Breast epithelium (tissue), 4 donors: Measurements from ENCODE around the gene LYSMD2. TPM values are rescaled to one million over a fixed set of nuclear protein-coding genes. Genes with fewer than 3 reads are reported as not detected.

Experiments used
- DNase-seq, 2 donors: peaks; one replicate each; pipeline ENCODE4 v3.0.0-alpha.2; 2019; ENCODE audit warnings: low spot score in 2 of 2
- H3K27ac ChIP-seq, 2 donors: fragments of 200-600 bp; sonication (generic) in 1 of 2; one replicate each; pipeline ENCODE4 v1.5.1; 2016 to 2019; ENCODE audit warnings: mild to moderate bottlenecking in 1 of 2
- H3K27me3 ChIP-seq, 2 donors: fragments of 200-600 bp; sonication (generic) in 1 of 2; one replicate each; pipeline versions ENCODE4 v1.5.1 to v1.6.0; 2017 to 2019; ENCODE audit warnings: control low read depth in 1 of 2, mild to moderate bottlenecking in 1 of 2
- H3K36me3 ChIP-seq: fragments of 200-600 bp; one replicate; pipeline ENCODE4 v1.5.1; 2019
- H3K4me1 ChIP-seq, 2 donors: fragments of 200-600 bp; sonication (generic); one replicate each; pipeline ENCODE4 v1.5.1; 2016 to 2019; ENCODE audit warnings: control low read depth in 1 of 2
- H3K4me3 ChIP-seq, 3 donors: fragments of 200-600 bp; sonication (generic); 1 replicate in 2 of 3; 2 replicates in 1 of 3; pipeline ENCODE4 v1.5.1; 2016 to 2019; ENCODE audit warnings: mild to moderate bottlenecking in 3 of 3, moderate library complexity in 2 of 3
- H3K9me3 ChIP-seq, 2 donors: fragments of 200-600 bp; sonication (generic) in 1 of 2; one replicate each; pipeline ENCODE4 v1.5.1; 2016 to 2019; ENCODE audit warnings: control low read depth in 1 of 2
- CTCF ChIP-seq, 3 donors: fragments of 450-650 bp; IDR thresholded peaks; one replicate each; pipeline ENCODE4 v1.5.1; 2016 to 2017; ENCODE audit warnings: antibody characterized with exemption in 3 of 3, mild to moderate bottlenecking in 3 of 3, moderate library complexity in 3 of 3
- POLR2A ChIP-seq: fragments of 450-650 bp; IDR thresholded peaks from one replicate; pipeline ENCODE4 v1.6.1; 2016; ENCODE audit warnings: antibody characterized with exemption, mild to moderate bottlenecking, moderate library complexity
- POLR2AphosphoS5 ChIP-seq, 3 donors: sonication (generic); formaldehyde crosslinking; IDR thresholded peaks; one replicate each; pipeline ENCODE4 v1.6.1; 2017; ENCODE audit warnings: antibody characterized with exemption in 3 of 3
- intact Hi-C: fragments of 100-400 bp; cut with DNase I; formaldehyde crosslinking; loops from one replicate; pipeline ENCODE4 v1.15.1; 2023; ENCODE audit warnings: low total_unique reads
- total RNA-seq, 3 donors: library from RNA; depleted of rRNA; stranded (reverse); fragments of >200 nt; gene quantifications; one replicate each; pipeline ENCODE4 v1.1.0, GENCODE V29; 2016

Gene LYSMD2
- total RNA-seq, 3 donors from 2014 or later = 5.0 to 18.7 (median 15.8) TPM

DNA sequence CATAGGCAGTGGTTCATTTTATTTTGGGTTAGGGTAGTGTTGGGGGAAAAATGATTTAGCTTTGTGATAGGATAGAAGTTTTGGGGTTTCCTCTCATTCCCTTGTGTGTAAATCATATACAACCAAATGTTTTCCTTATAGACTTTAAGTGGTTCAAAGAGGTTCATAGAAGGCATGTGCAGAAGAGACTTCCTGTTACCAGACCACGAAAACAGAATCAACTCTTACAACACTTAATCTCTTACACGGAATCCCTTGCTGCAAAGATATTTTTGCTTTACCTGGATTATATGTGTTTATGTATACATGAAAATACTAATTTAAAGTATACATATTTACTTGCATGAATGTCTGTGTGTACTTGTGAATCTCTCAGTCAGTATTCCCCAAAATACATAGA is 16.8 kb upstream of the LYSMD2 start:
- TF ChIP-seq CTCF (IDR thresholded peaks at IDR 0.05) = no peak
- no peak for TF ChIP-seq POLR2AphosphoS5 (IDR thresholded peaks at IDR 0.05)
- TF ChIP-seq POLR2A = no peak
- no peaks in the 10 kb centered on the region for H3K27me3 ChIP-seq
- intact Hi-C loops = no loop called here
- no peak overlapping the region for H3K4me3 ChIP-seq
- H3K9me3 ChIP-seq = no peaks in the 10 kb centered on the region
- H3K27ac ChIP-seq = no peak overlapping the region
- H3K4me1 ChIP-seq = peaks cover 0 to 4% of the 10 kb centered on the region in 2 donors
- no peak for DNase-seq
- H3K36me3 ChIP-seq = no peaks in the 10 kb centered on the region

DNA sequence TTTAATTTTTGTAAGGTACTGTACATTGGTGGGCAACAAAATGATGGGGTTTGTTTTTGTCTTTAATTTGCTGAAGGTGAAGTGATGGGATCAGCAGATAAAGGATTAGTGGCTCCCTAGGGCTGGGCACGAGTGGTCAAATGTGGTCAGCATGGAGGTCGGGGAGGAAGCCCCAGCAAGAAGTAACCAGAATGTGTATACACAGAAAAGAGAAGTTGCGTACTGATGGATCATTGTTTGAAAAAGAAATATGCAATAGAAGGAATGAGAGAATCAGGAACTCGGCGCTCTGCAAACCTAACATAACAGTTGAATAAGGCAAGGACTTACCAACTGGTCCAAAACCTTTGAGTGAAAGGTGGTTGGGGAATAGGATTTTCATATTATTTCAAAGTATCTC is 15.4 kb upstream of the LYSMD2 start:
- Histone ChIP-seq H3K27me3 (no peaks in the 10 kb centered on the region), H3K4me3 (no peak overlapping the region), H3K27ac (no peak overlapping the region), H3K9me3 (no peaks in the 10 kb centered on the region), H3K4me1 (peaks cover 0 to 4% of the 10 kb centered on the region in 2 donors), H3K36me3 (no peaks in the 10 kb centered on the region)
- no peak for DNase-seq
- intact Hi-C loops = no loop called here
- no peak for TF ChIP-seq POLR2AphosphoS5 (IDR thresholded peaks at IDR 0.05)
- no peak for TF ChIP-seq CTCF (IDR thresholded peaks at IDR 0.05)
- TF ChIP-seq POLR2A = no peak

DNA sequence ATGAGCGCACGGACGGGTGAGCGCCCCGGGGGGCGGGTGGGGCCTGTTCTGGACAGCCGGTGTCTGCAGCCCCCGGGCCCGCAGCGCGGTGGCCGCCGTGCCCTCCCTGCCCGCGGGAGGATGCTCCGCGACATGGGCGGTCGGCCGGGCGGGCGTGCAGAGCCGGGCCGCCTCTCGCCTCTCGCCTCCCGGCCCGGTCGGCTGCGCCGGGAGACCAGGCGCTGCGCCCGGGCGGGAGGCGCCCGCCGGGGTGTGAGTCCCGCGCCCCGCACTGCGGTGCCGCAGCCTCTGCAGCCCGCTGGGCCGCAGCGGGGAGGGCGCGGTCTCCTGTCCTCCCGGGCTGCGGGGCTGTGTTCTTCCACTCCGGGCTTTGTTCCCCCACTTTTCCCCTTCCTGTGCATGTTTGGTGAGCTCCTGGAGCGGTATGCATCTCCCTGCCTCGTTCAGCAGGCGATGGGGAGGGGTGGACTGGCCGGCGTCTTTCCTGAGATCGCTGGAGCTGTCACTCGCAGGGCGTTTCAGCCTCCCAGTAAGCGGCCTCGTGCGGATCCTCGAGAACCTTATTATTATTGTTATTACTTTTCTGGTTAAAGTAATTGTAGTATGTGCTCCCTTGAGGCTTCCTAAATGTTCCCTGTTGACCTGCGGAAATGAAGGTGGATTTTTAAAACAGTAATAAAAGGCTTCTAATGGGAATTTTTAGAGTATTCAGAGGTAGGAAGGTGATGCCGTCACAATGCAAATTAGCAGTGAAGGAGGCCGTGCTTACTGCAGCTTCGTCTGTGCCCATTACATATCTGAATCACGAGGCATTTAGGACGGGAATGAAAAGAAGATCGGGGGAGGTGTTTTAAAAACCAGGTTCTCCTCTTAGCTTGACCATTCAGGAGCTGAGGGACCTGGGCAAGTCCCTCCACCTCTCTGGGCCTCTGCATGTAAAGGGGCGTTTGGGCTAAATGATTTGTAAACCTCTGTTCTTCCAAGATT is 14.5 kb upstream of the LYSMD2 start:
- Histone ChIP-seq H3K27ac (peak overlapping the region; percentile 29 to 68), H3K9me3 (no peaks in the 10 kb centered on the region), H3K4me3 (peak overlapping the region; percentile 72 to 96 (median 81)), H3K4me1 (peaks cover 0 to 4% of the 10 kb centered on the region in 2 donors), H3K27me3 (no peaks in the 10 kb centered on the region), H3K36me3 (no peaks in the 10 kb centered on the region)
- TF ChIP-seq POLR2A (no peak), POLR2AphosphoS5 (IDR thresholded peaks at IDR 0.05) (no peak), CTCF (IDR thresholded peaks at IDR 0.05) (no peak)
- DNase-seq = no peak
- intact Hi-C loops = no loop called here

- Histone ChIP-seq H3K27ac (peak within 1 kb of the TSS; percentile 29 to 68), H3K4me3 (peak within 1 kb of the TSS; percentile 72 to 96 (median 81)), H3K27me3 (no peaks in the 10 kb centered on the region), H3K36me3 (no peaks in the 10 kb centered on the region), H3K9me3 (no peaks in the 10 kb centered on the region), H3K4me1 (peaks cover 0 to 4% of the 10 kb centered on the region in 2 donors)
- TF ChIP-seq POLR2A (no peak), CTCF (IDR thresholded peaks at IDR 0.05) (no peak), POLR2AphosphoS5 (IDR thresholded peaks at IDR 0.05) (no peak)
- DNase-seq = peak; percentile 25 to 58
- intact Hi-C loops = no loop called here
These were observed 13.6 kb upstream of the LYSMD2 start, which contains the start of gene TMOD2 for GRCh38 chr15:51750792-51751696. Gene TMOD2, plus strand, starts transcription at chr15:51751597. Its CDS starts 14,845 bp downstream, at chr15:51766442.
